SK-N-SH (cell line): ENCODE data around the gene ZCRB1. TPM values are rescaled to one million over a fixed set of nuclear protein-coding genes. Genes with fewer than 3 reads are reported as not detected.

ENCODE experiments used
- CTCF ChIA-PET: fragments of 300-600, 350-600 bp; formaldehyde crosslinking; extraction: SDS; loops from one replicate; lab custom pipeline; 2021; lab: Yijun Ruan, JAX
- POLR2A ChIA-PET: fragments of 350-600 bp; sonication (Branson Sonifier 250); formaldehyde crosslinking; extraction: SDS; loops from one replicate; lab custom pipeline; 2020; ENCODE audit warnings: antibody characterized with exemption, inconsistent platforms; lab: Yijun Ruan, JAX
- DNase-seq: peaks from one replicate; pipeline ENCODE4 v3.0.0; 2012
- H2AFZ ChIP-seq: fragments of 200-600 bp; sonication (generic); 2 replicates; pipeline ENCODE4 v1.8.1; 2016; ENCODE audit warnings: antibody characterized with exemption, mild to moderate bottlenecking, low read depth
- H3F3A ChIP-seq: fragments of 200-600 bp; sonication (generic); replicated peaks from 2 replicates; pipeline ENCODE3; 2016; ENCODE audit warnings: antibody characterized with exemption, mild to moderate bottlenecking; ENCODE audit not compliant: insufficient read depth
- H3K27ac ChIP-seq, 2 experiments: fragments of 200-500 bp in 1 of 2; fragments of 200-600 bp in 1 of 2; sonication (Bioruptor generic) in 1 of 2; sonication (generic), shearing (Covaris generic) in 1 of 2; 2 replicates each; pipeline versions ENCODE4 v1.5.1 to v1.6.1; 2014 to 2016; ENCODE audit warnings: low read depth in 2 of 2, inconsistent platforms in 1 of 2, low read length in 1 of 2, mild to moderate bottlenecking in 1 of 2, mixed read lengths in 1 of 2
- H3K27me3 ChIP-seq: fragments of 200-600 bp; sonication (generic), shearing (Covaris generic); 2 replicates; pipeline ENCODE4 v1.6.1; 2016; ENCODE audit warnings: mixed run types; ENCODE audit not compliant: insufficient read depth
- H3K36me3 ChIP-seq, 2 experiments: fragments of 200-500 bp in 1 of 2; fragments of 200-600 bp in 1 of 2; sonication (Bioruptor generic) in 1 of 2; sonication (generic) in 1 of 2; replicated peaks in 1 of 2; 2 replicates each; pipeline versions ENCODE3 to v1.5.1; 2014 to 2016; ENCODE audit warnings: low read length in 1 of 2, mild to moderate bottlenecking in 1 of 2; ENCODE audit not compliant: insufficient read depth in 2 of 2, control insufficient read depth in 1 of 2
- H3K4me1 ChIP-seq, 2 experiments: fragments of 200-500 bp in 1 of 2; fragments of 200-600 bp in 1 of 2; sonication (Bioruptor generic) in 1 of 2; sonication (generic), shearing (Covaris generic) in 1 of 2; 2 replicates each; pipeline versions ENCODE4 v1.5.1 to v1.6.1; 2014 to 2016; ENCODE audit warnings: low read depth in 1 of 2, low read length in 1 of 2, mixed run types in 1 of 2; ENCODE audit not compliant: insufficient read depth in 2 of 2, control insufficient read depth in 1 of 2
- H3K4me2 ChIP-seq: fragments of 200-600 bp; sonication (generic), shearing (Covaris generic); 2 replicates; pipeline ENCODE4 v1.6.1; 2017; ENCODE audit warnings: mixed run types
- H3K4me3 ChIP-seq, 2 experiments: fragments of 200-500 bp in 1 of 2; fragments of 200-600 bp in 1 of 2; sonication (Bioruptor generic) in 1 of 2; sonication (generic), shearing (Covaris generic) in 1 of 2; 2 replicates each; pipeline versions ENCODE4 v1.5.1 to v1.8.1; 2014 to 2016; ENCODE audit warnings: low read depth in 2 of 2, inconsistent platforms in 1 of 2, low read length in 1 of 2, mild to moderate bottlenecking in 1 of 2, mixed read lengths in 1 of 2, moderate library complexity in 1 of 2
- H3K79me2 ChIP-seq: fragments of 200-600 bp; sonication (generic); 2 replicates; pipeline ENCODE4 v1.8.1; 2017; ENCODE audit warnings: mild to moderate bottlenecking; ENCODE audit not compliant: insufficient read depth
- H3K9ac ChIP-seq: fragments of 200-600 bp; sonication (generic); 2 replicates; pipeline ENCODE4 v1.6.1; 2017; ENCODE audit warnings: mixed run types
- H3K9me2 ChIP-seq: fragments of 200-600 bp; sonication (generic); 2 replicates; pipeline ENCODE4 v1.6.1; 2017; ENCODE audit warnings: mixed run types
- H3K9me3 ChIP-seq: fragments of 200-600 bp; sonication (generic); 2 replicates; pipeline ENCODE4 v1.6.1; 2017; ENCODE audit warnings: mixed run types, mild to moderate bottlenecking, moderate library complexity
- H4K20me1 ChIP-seq: fragments of 200-600 bp; sonication (generic); 2 replicates; pipeline ENCODE4 v1.6.1; 2017; ENCODE audit warnings: mild to moderate bottlenecking, mixed run types; ENCODE audit not compliant: insufficient read depth
- CTCF ChIP-seq: fragments of 200-600 bp; sonication (generic); IDR thresholded peaks from 2 replicates; pipeline ENCODE4 v1.6.1; 2017; ENCODE audit warnings: antibody characterized with exemption, mild to moderate bottlenecking, moderate library complexity
- ELF1 ChIP-seq: IDR thresholded peaks from 2 replicates; pipeline ENCODE4 v1.4.0; 2012
- EP300 ChIP-seq, 2 experiments: IDR thresholded peaks; 2 replicates each; pipeline versions ENCODE4 v1.4.0 to v1.6.1; 2012; ENCODE audit warnings: borderline replicate concordance in 1 of 2, low read depth in 1 of 2, low read length in 1 of 2
- FOSL2 ChIP-seq: IDR thresholded peaks from 2 replicates; pipeline ENCODE4 v1.4.0; 2012; ENCODE audit warnings: low read depth, mild to moderate bottlenecking, moderate library complexity, borderline replicate concordance
- FOXJ3 ChIP-seq: sonication (generic); formaldehyde crosslinking; IDR thresholded peaks from 2 replicates; pipeline ENCODE4 v1.5.1; 2020; ENCODE audit warnings: mild to moderate bottlenecking, missing genetic modification reagents
- FOXM1 ChIP-seq: IDR thresholded peaks from 2 replicates; pipeline ENCODE4 v1.4.0; 2012; ENCODE audit warnings: low read depth, mild to moderate bottlenecking
- GABPA ChIP-seq: IDR thresholded peaks from 2 replicates; pipeline ENCODE4 v1.4.0; 2012; ENCODE audit warnings: low read depth, mild to moderate bottlenecking
- GATA2 ChIP-seq: sonication (generic); formaldehyde crosslinking; IDR thresholded peaks from 2 replicates; pipeline ENCODE4 v1.5.0; 2020; ENCODE audit warnings: mild to moderate bottlenecking, missing genetic modification reagents
- JUND ChIP-seq: IDR thresholded peaks from 2 replicates; pipeline ENCODE4 v1.4.0; 2012
- MAX ChIP-seq: IDR thresholded peaks from 2 replicates; pipeline ENCODE4 v1.4.0; 2012; ENCODE audit warnings: low read depth
- MEF2A ChIP-seq: IDR thresholded peaks from 2 replicates; pipeline ENCODE4 v1.4.0; 2012; ENCODE audit warnings: low read depth, borderline replicate concordance
- NRF1 ChIP-seq: IDR thresholded peaks from 2 replicates; pipeline ENCODE4 v1.6.1; 2012; ENCODE audit warnings: low read depth, mild to moderate bottlenecking, low read length
- POLR2AphosphoS5 ChIP-seq: IDR thresholded peaks from 2 replicates; pipeline ENCODE4 v1.6.1; 2012; ENCODE audit warnings: low read depth, low read length
- RAD21 ChIP-seq: IDR thresholded peaks from 2 replicates; pipeline ENCODE4 v1.6.1; 2012; ENCODE audit warnings: mild to moderate bottlenecking, low read length
- RCOR1 ChIP-seq: fragments of 150-350 bp; IDR thresholded peaks from 2 replicates; pipeline ENCODE4 v1.6.1; 2017; ENCODE audit warnings: antibody characterized with exemption, low read length
- REST ChIP-seq: IDR thresholded peaks from 2 replicates; pipeline ENCODE4 v1.6.1; 2012; ENCODE audit warnings: mild to moderate bottlenecking, low read depth, low read length, moderate library complexity
- RFX5 ChIP-seq: IDR thresholded peaks from 2 replicates; pipeline ENCODE4 v1.6.1; 2012; ENCODE audit warnings: mild to moderate bottlenecking, improper control_type of control experiment, low read length
- RXRA ChIP-seq: IDR thresholded peaks from 2 replicates; pipeline ENCODE4 v1.4.0; 2012; ENCODE audit warnings: low read depth, mild to moderate bottlenecking, borderline replicate concordance
- SMC3 ChIP-seq: IDR thresholded peaks from 2 replicates; pipeline ENCODE4 v1.6.1; 2012; ENCODE audit warnings: low read depth, low read length, improper control_type of control experiment
- TEAD4 ChIP-seq: IDR thresholded peaks from 2 replicates; pipeline ENCODE4 v1.4.0; 2012; ENCODE audit warnings: mild to moderate bottlenecking, borderline replicate concordance; ENCODE audit not compliant: insufficient read depth
- ZBTB33 ChIP-seq: IDR thresholded peaks from 2 replicates; pipeline ENCODE4 v1.4.0; 2012; ENCODE audit warnings: low read depth, borderline replicate concordance
- WGBS: methylation state at CpG from one replicate; pipeline ENCODE4 v1.1.6; 2017; ENCODE audit warnings: low lambda C conversion rate; 5-methylcytosine and 5-hydroxymethylcytosine counted together
- polyA plus RNA-seq, 3 experiments: library from polyadenylated mRNA; depleted of rRNA; stranded (reverse); fragments of >200 nt; gene quantifications; 2 replicates each; pipeline ENCODE4 v1.2.3, GENCODE V29; 2012
- TF ChIP-seq, protein P1 (sequence below): fragments of 150-350 bp; IDR thresholded peaks from 2 replicates; pipeline ENCODE4 v1.6.1; 2017; ENCODE audit warnings: antibody characterized with exemption, low read length, low read depth, borderline replicate concordance
- TF ChIP-seq, protein P2 (sequence below): IDR thresholded peaks from 2 replicates; pipeline ENCODE4; 2012

ZCRB1 gene, protein sequence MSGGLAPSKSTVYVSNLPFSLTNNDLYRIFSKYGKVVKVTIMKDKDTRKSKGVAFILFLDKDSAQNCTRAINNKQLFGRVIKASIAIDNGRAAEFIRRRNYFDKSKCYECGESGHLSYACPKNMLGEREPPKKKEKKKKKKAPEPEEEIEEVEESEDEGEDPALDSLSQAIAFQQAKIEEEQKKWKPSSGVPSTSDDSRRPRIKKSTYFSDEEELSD
- polyA plus RNA-seq (2012; rRNA removed): 17.6 and 18.7 TPM in 2 replicates
- polyA plus RNA-seq (2012; cell fraction: cytosol; rRNA removed): 22.5 and 37.3 TPM in 2 replicates
- 8.1 and 9.3 TPM in 2 replicates for polyA plus RNA-seq (2012; cell fraction: nucleus; rRNA removed)

GRCh38 chr12:42325653-42326474, at the start of gene ZCRB1, which contains the start of gene PPHLN1:
Gene ZCRB1 (minus strand): TSS chr12:42326094. CDS start chr12:42324102, 1,992 bp downstream.
Gene PPHLN1 (plus strand): TSS chr12:42326167. CDS start chr12:42335903, 9,736 bp downstream.
- Histone ChIP-seq H3K27me3 (no peaks in the 10 kb centered on the region), H3K9me2 (no peaks in the 10 kb centered on the region), H4K20me1 (peaks cover 25% of the 10 kb centered on the region), H3K4me3 (peak within 1 kb of the TSS; percentile 84 to 93), H3F3A (peaks cover 12% of the 10 kb centered on the region), H3K9me3 (no peaks in the 10 kb centered on the region), H3K27ac (peak within 1 kb of the TSS; percentile 74 to 89), H3K4me2 (peak within 1 kb of the TSS; percentile 96), H3K79me2 (peaks cover 72% of the 10 kb centered on the region), H3K4me1 (peaks cover 10 to 17% of the 10 kb centered on the region in 2 experiments), H3K9ac (peak within 1 kb of the TSS; percentile 90), H3K36me3 (peaks cover 21 to 24% of the 10 kb centered on the region in 2 experiments), H2AFZ (peak within 1 kb of the TSS; percentile 97)
- WGBS: 1% methylated on average over 23 of the region's 55 CpGs
- POLR2A ChIA-PET: no interaction called here
- CTCF ChIA-PET: no interaction called here
- peak; percentile 86 for DNase-seq
- TF ChIP-seq MAX (peak; percentile 69), EP300 (IDR thresholded peaks at IDR 0.05; ENCODE audit: borderline replicate concordance in 1 of 2, low read depth in 1 of 2, low read length in 1 of 2) (no peak), RCOR1 (no peak), FOXJ3 (CRISPR knock-in tag) (no peak), RAD21 (no peak), RFX5 (no peak), CTCF (no peak), SMC3 (no peak), JUND (no peak), POLR2AphosphoS5 (peak; percentile 93), MEF2A (no peak), RXRA (no peak), ELF1 (peak; percentile 88), REST (no peak), GATA2 (no peak), TEAD4 (no peak), NRF1 (no peak), FOSL2 (no peak), GABPA (peak; percentile 80), FOXM1 (no peak), ZBTB33 (no peak)
- TF ChIP-seq, protein P1, sequence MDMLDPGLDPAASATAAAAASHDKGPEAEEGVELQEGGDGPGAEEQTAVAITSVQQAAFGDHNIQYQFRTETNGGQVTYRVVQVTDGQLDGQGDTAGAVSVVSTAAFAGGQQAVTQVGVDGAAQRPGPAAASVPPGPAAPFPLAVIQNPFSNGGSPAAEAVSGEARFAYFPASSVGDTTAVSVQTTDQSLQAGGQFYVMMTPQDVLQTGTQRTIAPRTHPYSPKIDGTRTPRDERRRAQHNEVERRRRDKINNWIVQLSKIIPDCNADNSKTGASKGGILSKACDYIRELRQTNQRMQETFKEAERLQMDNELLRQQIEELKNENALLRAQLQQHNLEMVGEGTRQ: no peak
- TF ChIP-seq, protein P2, sequence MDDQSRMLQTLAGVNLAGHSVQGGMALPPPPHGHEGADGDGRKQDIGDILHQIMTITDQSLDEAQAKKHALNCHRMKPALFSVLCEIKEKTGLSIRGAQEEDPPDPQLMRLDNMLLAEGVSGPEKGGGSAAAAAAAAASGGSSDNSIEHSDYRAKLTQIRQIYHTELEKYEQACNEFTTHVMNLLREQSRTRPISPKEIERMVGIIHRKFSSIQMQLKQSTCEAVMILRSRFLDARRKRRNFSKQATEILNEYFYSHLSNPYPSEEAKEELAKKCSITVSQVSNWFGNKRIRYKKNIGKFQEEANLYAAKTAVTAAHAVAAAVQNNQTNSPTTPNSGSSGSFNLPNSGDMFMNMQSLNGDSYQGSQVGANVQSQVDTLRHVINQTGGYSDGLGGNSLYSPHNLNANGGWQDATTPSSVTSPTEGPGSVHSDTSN: no peak
